Breast epithelium (tissue), 4 donors: ENCODE measurements around the gene PRSS50. TPM values are rescaled to one million over a fixed set of nuclear protein-coding genes. Genes with fewer than 3 reads are reported as not detected.

Experiments
- DNase-seq, 2 donors: peaks; one replicate each; pipeline ENCODE4 v3.0.0-alpha.2; 2019; ENCODE audit warnings: low spot score in 2 of 2
- H3K27ac ChIP-seq, 2 donors: fragments of 200-600 bp; sonication (generic) in 1 of 2; one replicate each; pipeline ENCODE4 v1.5.1; 2016 to 2019; ENCODE audit warnings: mild to moderate bottlenecking in 1 of 2
- H3K27me3 ChIP-seq, 2 donors: fragments of 200-600 bp; sonication (generic) in 1 of 2; one replicate each; pipeline versions ENCODE4 v1.5.1 to v1.6.0; 2017 to 2019; ENCODE audit warnings: control low read depth in 1 of 2, mild to moderate bottlenecking in 1 of 2
- H3K36me3 ChIP-seq: fragments of 200-600 bp; one replicate; pipeline ENCODE4 v1.5.1; 2019
- H3K4me1 ChIP-seq, 2 donors: fragments of 200-600 bp; sonication (generic); one replicate each; pipeline ENCODE4 v1.5.1; 2016 to 2019; ENCODE audit warnings: control low read depth in 1 of 2
- H3K4me3 ChIP-seq, 3 donors: fragments of 200-600 bp; sonication (generic); 1 replicate in 2 of 3; 2 replicates in 1 of 3; pipeline ENCODE4 v1.5.1; 2016 to 2019; ENCODE audit warnings: mild to moderate bottlenecking in 3 of 3, moderate library complexity in 2 of 3
- H3K9me3 ChIP-seq, 2 donors: fragments of 200-600 bp; sonication (generic) in 1 of 2; one replicate each; pipeline ENCODE4 v1.5.1; 2016 to 2019; ENCODE audit warnings: control low read depth in 1 of 2
- CTCF ChIP-seq, 3 donors: fragments of 450-650 bp; IDR thresholded peaks; one replicate each; pipeline ENCODE4 v1.5.1; 2016 to 2017; ENCODE audit warnings: antibody characterized with exemption in 3 of 3, mild to moderate bottlenecking in 3 of 3, moderate library complexity in 3 of 3
- POLR2A ChIP-seq: fragments of 450-650 bp; IDR thresholded peaks from one replicate; pipeline ENCODE4 v1.6.1; 2016; ENCODE audit warnings: antibody characterized with exemption, mild to moderate bottlenecking, moderate library complexity
- POLR2AphosphoS5 ChIP-seq, 3 donors: sonication (generic); formaldehyde crosslinking; IDR thresholded peaks; one replicate each; pipeline ENCODE4 v1.6.1; 2017; ENCODE audit warnings: antibody characterized with exemption in 3 of 3
- intact Hi-C: fragments of 100-400 bp; cut with DNase I; formaldehyde crosslinking; loops from one replicate; pipeline ENCODE4 v1.15.1; 2023; ENCODE audit warnings: low total_unique reads
- total RNA-seq, 3 donors: library from RNA; depleted of rRNA; stranded (reverse); fragments of >200 nt; gene quantifications; one replicate each; pipeline ENCODE4 v1.1.0, GENCODE V29; 2016

Gene PRSS50
- total RNA-seq, 3 donors from 2014 or later: 2.9 to 3.6 TPM; not detected in 1

GRCh38 chr3:46668116-46668515 is 49.6 kb downstream of the PRSS50 start:
- H3K4me1 ChIP-seq: no peaks in the 10 kb centered on the region
- no peaks in the 10 kb centered on the region for H3K27me3 ChIP-seq
- peak in 1 of 2 donors; percentile 47 for DNase-seq
- H3K9me3 ChIP-seq: no peaks in the 10 kb centered on the region
- intact Hi-C loops: no loop called here
- H3K36me3 ChIP-seq: no peaks in the 10 kb centered on the region
- H3K4me3 ChIP-seq: no peak overlapping the region
- no peak overlapping the region for H3K27ac ChIP-seq
- TF ChIP-seq CTCF (IDR thresholded peaks at IDR 0.05) (no peak), POLR2A (no peak), POLR2AphosphoS5 (IDR thresholded peaks at IDR 0.05) (no peak)

GRCh38 chr3:46667657-46668056 is 50.0 kb downstream of the PRSS50 start:
- Histone ChIP-seq H3K27me3 (no peaks in the 10 kb centered on the region), H3K27ac (no peak overlapping the region), H3K4me1 (peaks cover 0 to 4% of the 10 kb centered on the region in 2 donors), H3K9me3 (no peaks in the 10 kb centered on the region), H3K4me3 (no peak overlapping the region), H3K36me3 (no peaks in the 10 kb centered on the region)
- TF ChIP-seq POLR2A (no peak), POLR2AphosphoS5 (IDR thresholded peaks at IDR 0.05) (no peak), CTCF (IDR thresholded peaks at IDR 0.05) (no peak)
- intact Hi-C loops: no loop called here
- peak in 1 of 2 donors; percentile 48 for DNase-seq

GRCh38 chr3:46667061-46667621 is 50.5 kb downstream of the PRSS50 start:
- DNase-seq: peak in 1 of 2 donors; percentile 42
- intact Hi-C loops: no loop called here

GRCh38 chr3:46666453-46666845 is 51.2 kb downstream of the PRSS50 start:
- peak in 1 of 2 donors; percentile 49 for DNase-seq
- Histone ChIP-seq H3K27me3 (no peaks in the 10 kb centered on the region), H3K9me3 (no peaks in the 10 kb centered on the region), H3K36me3 (no peaks in the 10 kb centered on the region), H3K4me1 (peaks cover 0 to 4% of the 10 kb centered on the region in 2 donors), H3K27ac (no peak overlapping the region), H3K4me3 (no peak overlapping the region)
- intact Hi-C loops: no loop called here
- no peak for TF ChIP-seq CTCF (IDR thresholded peaks at IDR 0.05)

More at GRCh38 chr3:46667061-46667621, 50.5 kb downstream of the PRSS50 start:
- H3K4me1 ChIP-seq: peaks cover 0 to 4% of the 10 kb centered on the region in 2 donors
- no peaks in the 10 kb centered on the region for H3K27me3 ChIP-seq
- no peak overlapping the region for H3K4me3 ChIP-seq
- no peak overlapping the region for H3K27ac ChIP-seq
- TF ChIP-seq POLR2A (no peak), POLR2AphosphoS5 (IDR thresholded peaks at IDR 0.05) (no peak), CTCF (IDR thresholded peaks at IDR 0.05) (no peak)
- no peaks in the 10 kb centered on the region for H3K36me3 ChIP-seq
- no peaks in the 10 kb centered on the region for H3K9me3 ChIP-seq

GRCh38 chr3:46665763-46666452 is 51.8 kb downstream of the PRSS50 start:
- Histone ChIP-seq H3K9me3 (no peaks in the 10 kb centered on the region), H3K4me3 (no peak overlapping the region), H3K27ac (no peak overlapping the region), H3K27me3 (no peaks in the 10 kb centered on the region), H3K4me1 (peaks cover under 1 to 4% of the 10 kb centered on the region in 2 donors), H3K36me3 (no peaks in the 10 kb centered on the region)
- intact Hi-C loops: no loop called here
- peak in 1 of 2 donors; percentile 30 for DNase-seq
- TF ChIP-seq POLR2A (no peak), CTCF (IDR thresholded peaks at IDR 0.05) (no peak), POLR2AphosphoS5 (IDR thresholded peaks at IDR 0.05) (no peak)
